MCF 10A (cell line): ENCODE data around the gene PEF1. TPM values are rescaled to one million over a fixed set of nuclear protein-coding genes. Genes with fewer than 3 reads are reported as not detected.

ENCODE experiments used
- BruUV-seq: library from RNA; stranded (reverse); fragments of 400-500 nt; replicated peaks from 2 replicates; lab custom pipeline; 2021; lab: Mats Ljungman, UMichigan
- CTCF ChIA-PET: fragments of 300-600 bp; sonication (Branson Sonifier 250); formaldehyde crosslinking; extraction: SDS; loops from one replicate; lab custom pipeline; 2021; ENCODE audit warnings: antibody characterized with exemption, inconsistent platforms; lab: Yijun Ruan, JAX
- POLR2A ChIA-PET: fragments of 300-600, 350-650 bp; sonication (Branson Sonifier 250); formaldehyde crosslinking; extraction: SDS; loops from one replicate; lab custom pipeline; 2020; ENCODE audit warnings: antibody characterized with exemption, inconsistent platforms; lab: Yijun Ruan, JAX
- DNase-seq: peaks from one replicate; pipeline ENCODE4 v3.0.0-alpha.2; 2018; ENCODE audit not compliant: unreplicated experiment
- H3K27ac Mint-ChIP-seq: one replicate; pipeline ENCODE4 v1.8.0; 2022; ENCODE audit warnings: mild to moderate bottlenecking, low read depth, mixed read lengths; ENCODE audit not compliant: unreplicated experiment
- H3K27me3 Mint-ChIP-seq: one replicate; pipeline ENCODE4 v1.8.0; 2022; ENCODE audit warnings: mixed read lengths; ENCODE audit not compliant: insufficient read depth, unreplicated experiment
- H3K36me3 Mint-ChIP-seq: one replicate; pipeline ENCODE4 v1.8.0; 2022; ENCODE audit warnings: mild to moderate bottlenecking, moderate library complexity, mixed read lengths; ENCODE audit not compliant: insufficient read depth, unreplicated experiment
- H3K4me1 Mint-ChIP-seq: one replicate; pipeline ENCODE4 v1.8.0; 2022; ENCODE audit warnings: mixed read lengths; ENCODE audit not compliant: insufficient read depth, unreplicated experiment
- H3K4me3 Mint-ChIP-seq: one replicate; pipeline ENCODE4 v1.8.0; 2022; ENCODE audit warnings: mild to moderate bottlenecking, moderate library complexity, mixed read lengths; ENCODE audit not compliant: unreplicated experiment
- H3K9me3 Mint-ChIP-seq: one replicate; pipeline ENCODE4 v1.8.0; 2022; ENCODE audit warnings: mixed read lengths; ENCODE audit not compliant: unreplicated experiment
- CTCF ChIP-seq: fragments of 200-600 bp; IDR thresholded peaks from one replicate; pipeline ENCODE4 v1.8.0; 2022; ENCODE audit warnings: antibody characterized with exemption, mild to moderate bottlenecking; ENCODE audit not compliant: unreplicated experiment
- intact Hi-C: fragments of 100-400 bp; cut with micrococcal nuclease; formaldehyde crosslinking; loops from 2 replicates; pipeline ENCODE4 v1.14.1; 2022
- total RNA-seq: library from RNA; stranded (reverse); gene quantifications from 2 replicates; pipeline ENCODE4 v1.2.3, GENCODE V29; 2022

PEF1 gene
- total RNA-seq, 1 experiment from 2014 or later = 61.1 TPM

- no TSS peak for BruUV-seq
- POLR2A ChIA-PET = no interaction called here
- intact Hi-C loops = no loop called here
Observed at GRCh38 chr1:31691446-31691845, 46.8 kb upstream of the PEF1 start.

GRCh38 chr1:31690921-31691320, 46.2 kb upstream of the PEF1 start:
- Mint-ChIP-seq H3K9me3 (no peaks in the 10 kb centered on the region), H3K27me3 (no peaks in the 10 kb centered on the region), H3K4me1 (peaks cover 18% of the 10 kb centered on the region), H3K4me3 (no peak overlapping the region), H3K27ac (no peak overlapping the region), H3K36me3 (peaks cover 13% of the 10 kb centered on the region)
- CTCF ChIA-PET = interaction anchor here (0.6 to 1.3 kb wide), 3 partner anchors 11 to 28 kb away, joined by 3 read pairs; no protein-coding TSS in a partner anchor
- intact Hi-C loops = loop anchor here (1.0 kb wide), 1 partner anchor 21 kb away; no protein-coding TSS in a partner anchor
- POLR2A ChIA-PET = interaction anchor here (0.6 to 2.5 kb wide), 3 partner anchors 10 to 20 kb away, joined by 3 to 15 read pairs (median 4); no protein-coding TSS in a partner anchor
- BruUV-seq = no TSS peak
- TF ChIP-seq CTCF = no peak
- DNase-seq = no peak

More at GRCh38 chr1:31691446-31691845, 46.8 kb upstream of the PEF1 start:
- H3K27me3 Mint-ChIP-seq = no peaks in the 10 kb centered on the region
- H3K4me3 Mint-ChIP-seq = no peak overlapping the region
- peaks cover 13% of the 10 kb centered on the region for H3K36me3 Mint-ChIP-seq
- peaks cover 18% of the 10 kb centered on the region for H3K4me1 Mint-ChIP-seq
- no peak for DNase-seq
- no peak for TF ChIP-seq CTCF
- no peak overlapping the region for H3K27ac Mint-ChIP-seq
- CTCF ChIA-PET = interaction anchor here (0.8 to 1.0 kb wide), 2 partner anchors 27 to 29 kb away, joined by 3 to 4 read pairs; no protein-coding TSS in a partner anchor
- H3K9me3 Mint-ChIP-seq = no peaks in the 10 kb centered on the region

- Mint-ChIP-seq H3K27me3 (no peaks in the 10 kb centered on the region), H3K9me3 (no peaks in the 10 kb centered on the region), H3K27ac (peak overlapping the region; percentile 39), H3K4me3 (no peak overlapping the region), H3K36me3 (peaks cover 16% of the 10 kb centered on the region), H3K4me1 (peaks cover 18% of the 10 kb centered on the region)
- TF ChIP-seq CTCF = no peak
- DNase-seq = peak; percentile 95
- BruUV-seq = no TSS peak
- intact Hi-C loops = loop anchor here (1.0 kb wide), 1 partner anchor 20 kb away; no protein-coding TSS in a partner anchor
- ChIA-PET CTCF (interaction anchor here (0.6 to 1.3 kb wide), 3 partner anchors 27 to 92 kb away, joined by 3 read pairs; no protein-coding TSS in a partner anchor), POLR2A (interaction anchor here (0.7 to 2.5 kb wide), 3 partner anchors 11 to 20 kb away, joined by 3 to 15 read pairs (median 4); no protein-coding TSS in a partner anchor)
Observed at GRCh38 chr1:31689854-31690253, 45.2 kb upstream of the PEF1 start.

GRCh38 chr1:31689379-31689778, 44.7 kb upstream of the PEF1 start:
- ChIA-PET POLR2A (interaction anchor here (1.0 to 2.5 kb wide), 2 partner anchors 11 kb away, joined by 3 to 15 read pairs; no protein-coding TSS in a partner anchor), CTCF (interaction anchor here (1.0 to 1.4 kb wide), 2 partner anchors 23 to 56 kb away, joined by 3 to 4 read pairs; no protein-coding TSS in a partner anchor)
- Mint-ChIP-seq H3K27ac (no peak overlapping the region), H3K4me1 (peaks cover 18% of the 10 kb centered on the region), H3K36me3 (peaks cover 18% of the 10 kb centered on the region), H3K27me3 (no peaks in the 10 kb centered on the region), H3K9me3 (no peaks in the 10 kb centered on the region), H3K4me3 (no peak overlapping the region)
- no TSS peak for BruUV-seq
- DNase-seq = no peak
- TF ChIP-seq CTCF = no peak
- intact Hi-C loops = no loop called here
